HG03558 (cell line): ENCODE results near the gene VRK1.
"Not testable (repeated sequence)": the region's sequence is repeated elsewhere in the genome, so short reads cannot be mapped to it uniquely, and the experiment has no call there.

Experiments
- ATAC-seq: cut with Tn5 transposase; IDR thresholded peaks from one replicate; pipeline ENCODE4 v1.9.1; 2021; ENCODE audit warnings: moderate number of reproducible peaks; ENCODE audit not compliant: unreplicated experiment; ENCODE audit errors: extremely low read depth

Gene VRK1, protein sequence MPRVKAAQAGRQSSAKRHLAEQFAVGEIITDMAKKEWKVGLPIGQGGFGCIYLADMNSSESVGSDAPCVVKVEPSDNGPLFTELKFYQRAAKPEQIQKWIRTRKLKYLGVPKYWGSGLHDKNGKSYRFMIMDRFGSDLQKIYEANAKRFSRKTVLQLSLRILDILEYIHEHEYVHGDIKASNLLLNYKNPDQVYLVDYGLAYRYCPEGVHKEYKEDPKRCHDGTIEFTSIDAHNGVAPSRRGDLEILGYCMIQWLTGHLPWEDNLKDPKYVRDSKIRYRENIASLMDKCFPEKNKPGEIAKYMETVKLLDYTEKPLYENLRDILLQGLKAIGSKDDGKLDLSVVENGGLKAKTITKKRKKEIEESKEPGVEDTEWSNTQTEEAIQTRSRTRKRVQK

DNA sequence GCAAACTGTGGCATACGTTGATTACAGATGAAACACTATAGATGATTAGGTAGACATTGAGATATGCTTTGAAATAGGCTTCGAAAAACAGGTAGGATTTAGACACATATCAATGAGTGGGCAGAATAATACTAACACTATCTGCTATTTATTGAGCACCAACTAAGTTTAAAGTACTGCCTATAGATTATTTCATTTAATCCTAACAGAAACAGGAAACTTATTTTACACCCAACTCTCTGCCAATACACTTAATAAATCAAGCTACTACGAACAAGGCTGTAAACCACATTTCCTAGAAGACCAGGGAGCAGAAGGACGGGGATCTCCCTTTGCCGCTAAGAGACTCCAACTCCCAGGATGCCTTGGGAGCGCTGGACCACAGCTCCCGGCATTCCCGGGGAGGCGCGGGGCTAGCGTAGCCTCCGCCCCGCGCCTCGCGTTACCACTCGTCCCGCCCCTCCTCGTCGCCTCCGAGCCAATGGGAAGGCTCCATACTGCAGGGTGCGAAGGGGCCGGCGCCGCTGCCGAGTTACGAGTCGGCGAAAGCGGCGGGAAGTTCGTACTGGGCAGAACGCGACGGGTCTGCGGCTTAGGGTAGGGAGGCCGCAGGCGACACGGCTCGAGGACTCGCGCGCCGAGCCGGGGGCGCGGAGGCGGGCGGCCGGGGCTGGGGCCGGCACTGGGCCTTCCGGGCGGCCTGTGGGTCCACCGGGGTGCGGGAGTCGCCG is at the start of gene VRK1:
VRK1 (plus strand) TSS at position 532 of the 731 bp plus-strand sequence. CDS start 36,090 bp downstream, outside the sequence.
- ATAC-seq: peak; percentile 95

DNA sequence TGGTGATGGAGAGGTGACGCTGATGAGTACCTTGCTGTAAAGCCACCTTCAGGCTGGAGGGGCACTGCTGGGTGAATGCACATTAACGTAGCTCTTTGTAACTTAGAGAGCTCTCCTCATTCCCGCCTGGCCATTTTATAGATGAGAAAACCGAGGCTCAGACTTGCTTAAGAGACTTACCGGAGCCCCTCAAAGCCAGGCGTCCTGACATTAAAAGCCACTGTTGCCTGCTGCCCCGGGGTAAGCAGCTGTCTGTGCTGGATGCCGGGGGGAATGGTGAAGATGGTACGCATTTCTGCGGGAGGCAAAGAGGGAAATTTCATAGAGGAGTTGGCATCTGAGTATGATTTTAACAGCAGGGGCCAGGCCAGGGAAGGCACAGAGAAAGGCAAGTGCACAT is 49.6 kb upstream of the VRK1 start:
- ATAC-seq: no peak

DNA sequence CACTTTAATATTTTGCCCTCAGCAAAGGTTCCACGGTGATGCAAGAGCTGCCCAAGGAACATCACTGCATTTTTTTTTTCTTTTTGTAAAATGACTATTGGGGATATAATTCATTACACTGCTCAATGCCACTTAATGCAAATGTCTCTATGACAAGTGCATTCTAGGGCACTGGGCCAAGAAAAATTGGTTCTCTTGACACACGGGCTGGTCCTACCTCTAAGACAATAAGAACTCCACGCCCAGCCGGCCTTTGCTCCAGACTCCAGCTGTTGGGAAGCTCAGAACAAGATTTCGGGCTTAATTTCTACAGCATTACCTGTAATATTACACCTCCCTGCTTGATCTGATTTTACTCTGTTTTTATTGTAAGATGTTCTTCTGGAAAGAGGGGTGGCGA is 48.8 kb upstream of the VRK1 start:
- ATAC-seq: no peak

GRCh38 chr14:96751505-96751904 is 45.7 kb upstream of the VRK1 start:
- ATAC-seq: no peak

DNA sequence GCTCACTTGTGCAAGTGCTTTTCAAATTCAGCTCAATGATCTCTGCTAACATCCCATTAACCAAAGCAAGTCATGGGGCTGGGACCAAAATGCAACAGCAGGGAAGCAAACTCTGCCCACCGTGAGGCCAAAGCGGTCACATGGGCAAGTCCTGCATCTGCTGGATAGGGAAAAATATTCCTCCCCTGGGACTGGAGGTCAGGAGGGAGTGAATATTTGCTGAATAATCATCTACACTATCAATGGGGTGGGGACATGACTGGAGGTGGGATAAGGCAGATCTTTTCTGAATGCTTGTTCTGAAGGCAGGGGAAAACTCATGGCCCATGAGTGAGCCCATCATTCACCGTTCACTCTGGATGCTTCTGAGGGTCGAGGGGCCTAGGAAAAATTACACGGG is 45.1 kb upstream of the VRK1 start:
- no peak for ATAC-seq

GRCh38 chr14:96752594-96752993 is 44.6 kb upstream of the VRK1 start:
- ATAC-seq: no peak

- ATAC-seq: no peak
These were observed 42.9 kb upstream of the VRK1 start for GRCh38 chr14:96754162-96754844.

- ATAC-seq: no peak
These were observed 42.4 kb upstream of the VRK1 start for GRCh38 chr14:96754845-96755184.

- ATAC-seq: no peak
These were observed 40.4 kb upstream of the VRK1 start for GRCh38 chr14:96756745-96757144.

GRCh38 chr14:96757456-96757855 is 39.7 kb upstream of the VRK1 start:
- ATAC-seq: no peak

DNA sequence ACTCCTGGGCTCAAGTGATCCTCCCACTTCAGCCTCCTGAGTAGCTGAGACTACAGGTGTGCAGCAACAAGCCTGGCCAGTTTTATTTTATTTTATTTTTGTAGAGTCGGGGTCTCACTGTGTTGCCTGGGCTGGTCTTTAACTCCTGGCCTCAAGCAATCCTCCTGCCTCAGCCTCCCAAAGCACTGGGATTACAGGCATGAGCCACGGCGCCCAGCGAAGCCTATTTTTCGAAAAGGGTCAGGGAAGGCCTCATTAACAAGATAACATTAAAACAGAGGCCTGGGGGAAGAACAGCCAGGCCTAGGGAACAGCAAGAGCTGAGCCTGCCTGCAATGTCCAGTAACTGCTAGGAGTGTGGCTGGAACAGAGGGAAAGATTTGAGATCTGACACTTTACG is 36.1 kb upstream of the VRK1 start:
- no peak for ATAC-seq

GRCh38 chr14:96762650-96763049 is 34.5 kb upstream of the VRK1 start:
- peak; percentile 100 for ATAC-seq

DNA sequence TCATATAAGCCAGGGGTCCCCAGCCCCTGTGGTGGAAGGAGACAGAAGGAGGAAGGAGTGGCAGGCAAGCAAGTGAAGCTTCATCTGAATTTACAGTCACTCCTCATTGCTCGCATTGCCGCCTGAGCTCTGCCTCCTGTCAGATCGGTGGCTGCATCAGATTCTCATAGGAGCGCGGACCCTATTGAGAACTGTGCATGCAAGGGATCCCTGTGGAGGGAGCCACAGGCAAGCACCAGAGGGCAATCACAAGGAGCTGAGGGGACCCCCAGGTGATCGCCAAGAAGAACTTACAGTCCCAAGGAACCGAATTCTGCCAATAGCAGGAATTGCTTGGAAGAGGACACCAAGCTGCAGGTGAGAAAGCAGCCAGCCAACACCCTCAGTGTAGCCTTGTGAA is 33.2 kb upstream of the VRK1 start:
- no peak for ATAC-seq

DNA sequence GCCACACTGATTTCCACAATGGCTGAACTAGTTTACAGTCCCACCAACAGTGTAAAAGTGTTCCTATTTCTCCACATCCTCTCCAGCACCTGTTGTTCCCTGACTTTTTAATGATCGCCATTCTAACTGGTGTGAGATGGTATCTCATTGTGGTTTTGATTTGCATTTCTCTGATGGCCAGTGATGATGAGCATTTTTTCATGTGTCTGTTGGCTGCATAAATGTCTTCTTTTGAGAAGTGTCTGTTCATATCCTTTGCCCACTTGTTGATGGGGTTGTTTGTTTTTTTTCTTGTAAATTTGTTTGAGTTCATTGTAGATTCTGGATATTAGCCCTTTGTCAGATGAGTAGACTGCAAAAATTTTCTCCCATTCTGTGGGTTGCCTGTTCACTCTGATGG is 32.0 kb upstream of the VRK1 start:
- ATAC-seq: not testable (repeated sequence)

- ATAC-seq: no peak
These were observed 24.3 kb upstream of the VRK1 start for GRCh38 chr14:96772929-96773328.

DNA sequence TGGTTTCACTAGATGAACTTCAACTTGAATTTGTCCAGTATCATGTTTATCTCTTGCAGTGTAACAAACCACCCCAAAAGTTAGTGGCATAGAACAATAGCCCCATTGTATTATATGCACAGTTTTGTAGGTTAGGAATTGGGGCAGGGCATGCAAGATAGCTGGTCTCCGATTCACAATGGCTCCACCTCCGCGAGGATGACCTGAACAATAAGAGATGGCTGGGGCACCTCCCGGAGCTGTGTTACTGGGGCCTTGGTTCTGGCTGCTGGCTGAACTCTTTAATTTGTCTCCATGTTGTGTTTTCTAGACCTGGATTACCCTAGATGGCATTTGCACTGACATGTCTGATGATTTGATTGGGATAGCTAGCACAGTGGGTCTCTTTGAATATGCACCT is 20.4 kb upstream of the VRK1 start:
- ATAC-seq: no peak

DNA sequence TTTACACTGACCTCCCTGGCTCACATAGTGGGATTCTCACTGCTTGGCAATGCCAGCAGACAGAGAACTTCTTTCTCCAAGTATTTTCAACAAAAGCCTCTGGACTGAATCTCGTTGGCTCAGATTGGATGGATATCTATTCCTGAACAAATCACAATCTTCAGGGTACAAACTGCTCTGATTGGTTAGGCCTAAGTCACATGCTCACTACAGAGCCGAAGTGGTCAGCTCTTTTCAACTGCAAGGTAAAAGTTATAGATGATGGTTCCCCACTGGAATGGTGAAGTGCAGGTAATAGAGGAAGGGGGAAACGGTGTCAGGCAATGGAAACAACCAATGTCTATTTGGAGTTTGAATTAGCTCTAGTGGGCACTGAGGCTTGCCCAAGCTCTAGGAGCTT is 16.7 kb upstream of the VRK1 start:
- ATAC-seq: no peak

DNA sequence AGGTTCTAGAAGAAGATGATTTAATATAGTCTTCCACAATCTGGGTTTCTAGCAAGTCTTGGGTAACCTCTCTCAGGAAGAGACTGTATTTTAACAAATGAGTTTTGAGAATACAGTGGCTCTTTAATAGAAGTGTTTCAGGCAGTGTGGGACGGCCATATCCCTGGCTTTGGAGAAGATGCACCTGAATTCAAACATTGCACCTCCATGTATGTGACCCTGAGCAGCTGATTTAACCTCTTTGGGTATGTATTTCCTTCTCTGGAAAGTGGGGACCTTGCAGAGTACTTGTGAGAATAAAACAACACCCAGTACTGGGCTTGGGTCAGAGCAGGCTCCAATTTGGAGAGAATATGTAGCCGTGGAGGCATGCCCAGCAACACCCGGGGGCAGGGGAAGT is 15.8 kb upstream of the VRK1 start:
- no peak for ATAC-seq

DNA sequence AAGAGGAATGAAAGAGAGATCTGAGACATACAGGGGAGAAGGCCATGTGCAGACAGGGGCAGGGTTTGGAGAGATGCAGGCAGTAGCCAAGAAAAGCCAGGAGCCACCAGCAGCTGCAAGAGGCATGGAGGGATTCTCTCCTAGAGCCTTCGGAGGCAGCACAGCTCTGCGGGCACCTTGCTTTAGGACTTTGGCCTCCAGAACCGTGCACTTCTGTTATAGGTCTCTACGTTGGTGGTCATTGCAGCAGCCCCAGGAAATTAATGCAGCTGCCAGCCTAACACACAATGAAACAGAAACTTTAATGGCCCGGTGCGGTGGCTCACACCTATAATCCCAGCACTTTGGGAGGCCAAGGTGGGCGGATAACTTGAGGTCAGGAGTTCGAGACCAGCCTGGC is 14.7 kb upstream of the VRK1 start:
- ATAC-seq: no peak

GRCh38 chr14:96783043-96783914 is 13.9 kb upstream of the VRK1 start:
- ATAC-seq: no peak

DNA sequence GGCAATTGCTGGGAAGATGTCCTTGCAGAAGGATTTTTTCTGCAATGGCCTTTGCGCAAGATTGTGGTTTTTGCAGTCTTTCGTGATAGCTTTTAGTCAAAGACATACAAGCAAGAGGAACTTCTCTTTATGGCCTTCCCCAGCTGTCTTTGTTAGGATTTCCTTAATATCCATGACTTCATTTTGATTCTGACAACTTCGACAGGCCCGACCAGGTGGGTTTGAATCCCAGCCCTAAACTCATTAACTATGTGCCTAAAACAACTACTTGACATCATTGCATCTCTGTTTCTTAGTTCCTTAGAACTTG is 13.3 kb upstream of the VRK1 start:
- ATAC-seq: no peak
